Measurements from ENCODE around the gene OR6C65.

The OR6C65 gene

GRCh38 chr12:55448825-55449224 is 48.5 kb downstream of the OR6C65 start:
- DNase-seq = no peak

Measured in activated CD8-positive, alpha-beta memory T cell treated with anti-CD3 and anti-CD28 coated beads, Interleukin-2, amount 50 U/mL, for 48 hours (primary cell).